ENCODE data around the gene CTCFL.
"Not testable (repeated sequence)": the region's sequence is repeated elsewhere in the genome, so short reads cannot be mapped to it uniquely, and the experiment has no call there.

The CTCFL gene

GRCh38 chr20:57536771-57537724 lies 12.1 kb upstream of the CTCFL start:
- DNase-seq (ENCODE audit: low spot score) = no peak

- DNase-seq (ENCODE audit: low spot score) = no peak
Measured at GRCh38 chr20:57536120-57536708, 11.3 kb upstream of the CTCFL start.

GRCh38 chr20:57535297-57535696 lies 10.4 kb upstream of the CTCFL start:
- DNase-seq (ENCODE audit: low spot score) = no peak

- DNase-seq (ENCODE audit: low spot score) = no peak
Measured at GRCh38 chr20:57532104-57532503, 7.2 kb upstream of the CTCFL start.

GRCh38 chr20:57530327-57530981 lies 5.5 kb upstream of the CTCFL start:
- no peak for DNase-seq (ENCODE audit: low spot score)

- DNase-seq (ENCODE audit: low spot score) = no peak
Measured at GRCh38 chr20:57529810-57530209, 4.9 kb upstream of the CTCFL start.

- DNase-seq (ENCODE audit: low spot score) = no peak
Measured at GRCh38 chr20:57529160-57529585, 4.2 kb upstream of the CTCFL start.

- DNase-seq (ENCODE audit: low spot score) = no peak
Measured at GRCh38 chr20:57528148-57528547, 3.2 kb upstream of the CTCFL start.

- DNase-seq (ENCODE audit: low spot score) = no peak
Measured at GRCh38 chr20:57527728-57528127, 2.8 kb upstream of the CTCFL start.

GRCh38 chr20:57526885-57527460 lies 2.0 kb upstream of the CTCFL start:
- DNase-seq (ENCODE audit: low spot score) = no peak

- DNase-seq (ENCODE audit: low spot score) = peak; percentile 20
Measured at GRCh38 chr20:57526087-57526884, 1.3 kb upstream of the CTCFL start.

- no peak for DNase-seq (ENCODE audit: low spot score)
Measured at GRCh38 chr20:57525328-57526086, 567 bp upstream of the CTCFL start.

GRCh38 chr20:57523782-57524181 lies 1.2 kb downstream of the CTCFL start:
- DNase-seq (ENCODE audit: low spot score) = no peak

GRCh38 chr20:57522380-57523140 lies 2.4 kb downstream of the CTCFL start:
- no peak for DNase-seq (ENCODE audit: low spot score)

- DNase-seq (ENCODE audit: low spot score) = no peak
Measured at GRCh38 chr20:57517904-57518303, 7.0 kb downstream of the CTCFL start.

GRCh38 chr20:57514273-57514751 lies 10.6 kb downstream of the CTCFL start:
- peak; percentile 33 for DNase-seq (ENCODE audit: low spot score)

- DNase-seq (ENCODE audit: low spot score) = no peak
Measured at GRCh38 chr20:57513199-57513598, 11.7 kb downstream of the CTCFL start.

- no peak for DNase-seq (ENCODE audit: low spot score)
Measured at GRCh38 chr20:57512432-57512831, 12.5 kb downstream of the CTCFL start.

GRCh38 chr20:57511709-57512108 lies 13.2 kb downstream of the CTCFL start:
- DNase-seq (ENCODE audit: low spot score) = not testable (repeated sequence)

- DNase-seq (ENCODE audit: low spot score) = no peak
Measured at GRCh38 chr20:57509665-57510237, 15.2 kb downstream of the CTCFL start.

Data from germinal center (tissue), 1 donor.